Hematopoietic multipotent progenitor cell (in vitro differentiated cells): ENCODE data around the gene NUDT16. TPM values are rescaled to one million over a fixed set of nuclear protein-coding genes. Genes with fewer than 3 reads are reported as not detected.

ENCODE experiments used
- DNase-seq, 3 donors: peaks; one replicate each; pipeline ENCODE4 v3.0.0-alpha.2; 2011 to 2015; ENCODE audit warnings: low read depth in 2 of 3, low spot score in 2 of 3
- total RNA-seq: library from RNA; depleted of rRNA; stranded (reverse); fragments of >200 nt; gene quantifications from one replicate; pipeline ENCODE4 v1.2.3, GENCODE V29; 2012

NUDT16 gene
- total RNA-seq = 18.3 TPM

- peak; percentile 81 to 98 (median 97) for DNase-seq
Observed at GRCh38 chr3:131381445-131382291, at the start of gene NUDT16. NUDT16 (plus strand) TSS chr3:131381774; CDS start chr3:131381805, 31 bp downstream.

- no peak for DNase-seq
Observed at GRCh38 chr3:131338948-131339640, 42.5 kb upstream of the NUDT16 start.

- no peak for DNase-seq
Observed at GRCh38 chr3:131341761-131342160, 39.8 kb upstream of the NUDT16 start.

- DNase-seq = no peak
Observed at GRCh38 chr3:131348911-131349310, 32.7 kb upstream of the NUDT16 start.

GRCh38 chr3:131349454-131349853, 32.1 kb upstream of the NUDT16 start:
- DNase-seq = no peak

- no peak for DNase-seq
Observed at GRCh38 chr3:131349946-131350347, 31.6 kb upstream of the NUDT16 start.

GRCh38 chr3:131350506-131350905, 31.1 kb upstream of the NUDT16 start:
- DNase-seq = no peak

GRCh38 chr3:131353016-131353877, 28.3 kb upstream of the NUDT16 start:
- no peak for DNase-seq

- DNase-seq = no peak
Observed at GRCh38 chr3:131353986-131354385, 27.6 kb upstream of the NUDT16 start.

GRCh38 chr3:131356006-131356595, 25.5 kb upstream of the NUDT16 start:
- no peak for DNase-seq

GRCh38 chr3:131357275-131357674, 24.3 kb upstream of the NUDT16 start:
- no peak for DNase-seq

GRCh38 chr3:131360191-131360755, 21.3 kb upstream of the NUDT16 start:
- no peak for DNase-seq

GRCh38 chr3:131361066-131361463, 20.5 kb upstream of the NUDT16 start:
- DNase-seq = peak in 1 of 3 donors; percentile 29

- peak in 1 of 3 donors; percentile 47 for DNase-seq
Observed at GRCh38 chr3:131361464-131362421, 19.8 kb upstream of the NUDT16 start.

GRCh38 chr3:131363275-131363674, 18.3 kb upstream of the NUDT16 start:
- DNase-seq = no peak

- DNase-seq = peak in 1 of 3 donors; percentile 32
Observed at GRCh38 chr3:131370935-131371687, 10.5 kb upstream of the NUDT16 start.

GRCh38 chr3:131371688-131372066, 9.9 kb upstream of the NUDT16 start:
- no peak for DNase-seq

GRCh38 chr3:131374741-131375140, 6.8 kb upstream of the NUDT16 start:
- DNase-seq = no peak
